SK-N-MC (cell line): ENCODE data around the gene MED23.

Source experiments
- DNase-seq: peaks from one replicate; pipeline ENCODE4 v3.0.0-alpha.2; 2011; ENCODE audit warnings: low read depth, low spot score
- H3K27ac ChIP-seq: fragments of 200-600 bp; sonication (generic); 2 replicates; pipeline ENCODE4 v1.5.1; 2016; ENCODE audit warnings: mixed run types
- H3K36me3 ChIP-seq: fragments of 200-600 bp; sonication (generic); 2 replicates; pipeline ENCODE4 v1.6.1; 2017; ENCODE audit warnings: antibody characterized with exemption, low read length, mixed read lengths; ENCODE audit not compliant: insufficient read depth
- H3K4me3 ChIP-seq: fragments of 200-600 bp; sonication (generic); 2 replicates; pipeline ENCODE4 v1.5.1; 2016
- H3K9ac ChIP-seq: fragments of 200-600 bp; sonication (generic); 2 replicates; pipeline ENCODE4 v1.8.0; 2017; ENCODE audit warnings: mixed run types, mixed read lengths; ENCODE audit not compliant: insufficient read length
- H3K9me3 ChIP-seq: fragments of 200-600 bp; sonication (generic); 2 replicates; pipeline ENCODE4 v1.6.1; 2017; ENCODE audit warnings: low read depth, mild to moderate bottlenecking, antibody characterized with exemption, low read length, moderate library complexity, mixed read lengths
- EZH2 ChIP-seq: fragments of 200-600 bp; sonication (generic); IDR thresholded peaks from one replicate; pipeline ENCODE4 v1.6.1; 2017; ENCODE audit warnings: antibody characterized with exemption
- FOXP2 ChIP-seq: optimal IDR thresholded peaks from 2 replicates; pipeline ENCODE3; 2011; ENCODE audit warnings: mild to moderate bottlenecking, moderate library complexity; ENCODE audit not compliant: insufficient read depth; ENCODE audit errors: extremely low read length, control extremely low read depth
- POLR2AphosphoS5 ChIP-seq: IDR thresholded peaks from 2 replicates; pipeline ENCODE4 v1.6.1; 2012; ENCODE audit warnings: mild to moderate bottlenecking, low read depth, low read length, borderline replicate concordance

Gene MED23

GRCh38 chr6:131597446-131597845, 30.6 kb downstream of the MED23 start:
- H3K9ac ChIP-seq, result no peak overlapping the region
- DNase-seq, result no peak
- TF ChIP-seq EZH2 (no peak), POLR2AphosphoS5 (no peak), FOXP2 (no peak)
- H3K27ac ChIP-seq, result no peak overlapping the region
- H3K4me3 ChIP-seq, result no peak overlapping the region
- peaks cover 90% of the 10 kb centered on the region for H3K36me3 ChIP-seq
- no peaks in the 10 kb centered on the region for H3K9me3 ChIP-seq

- H3K36me3 ChIP-seq, result peaks cover 84% of the 10 kb centered on the region
Measured at GRCh38 chr6:131594074-131594473, 34.0 kb downstream of the MED23 start.

GRCh38 chr6:131592935-131593334, 35.1 kb downstream of the MED23 start:
- TF ChIP-seq FOXP2 (no peak), EZH2 (no peak), POLR2AphosphoS5 (no peak)
- Histone ChIP-seq H3K9me3 (no peaks in the 10 kb centered on the region), H3K9ac (no peak overlapping the region), H3K4me3 (no peak overlapping the region), H3K36me3 (peaks cover 84% of the 10 kb centered on the region), H3K27ac (no peak overlapping the region)
- DNase-seq, result no peak

More at GRCh38 chr6:131594074-131594473, 34.0 kb downstream of the MED23 start:
- no peak overlapping the region for H3K9ac ChIP-seq
- H3K4me3 ChIP-seq, result no peak overlapping the region
- no peaks in the 10 kb centered on the region for H3K9me3 ChIP-seq
- no peak for DNase-seq
- TF ChIP-seq FOXP2, result no peak
- no peak for TF ChIP-seq POLR2AphosphoS5
- TF ChIP-seq EZH2, result no peak
- H3K27ac ChIP-seq, result no peak overlapping the region

- Histone ChIP-seq H3K27ac (no peak overlapping the region), H3K4me3 (no peak overlapping the region), H3K36me3 (peaks cover 87% of the 10 kb centered on the region), H3K9ac (no peak overlapping the region), H3K9me3 (no peaks in the 10 kb centered on the region)
- no peak for DNase-seq
- no peak for TF ChIP-seq EZH2
- no peak for TF ChIP-seq FOXP2
- no peak for TF ChIP-seq POLR2AphosphoS5
Measured at GRCh38 chr6:131588643-131589042, 39.4 kb downstream of the MED23 start.

- H3K4me3 ChIP-seq, result no peak overlapping the region
- no peak for DNase-seq
- peaks cover 89% of the 10 kb centered on the region for H3K36me3 ChIP-seq
- no peak overlapping the region for H3K27ac ChIP-seq
- H3K9me3 ChIP-seq, result no peaks in the 10 kb centered on the region
- TF ChIP-seq FOXP2, result no peak
- TF ChIP-seq EZH2, result no peak
- no peak for TF ChIP-seq POLR2AphosphoS5
- no peak overlapping the region for H3K9ac ChIP-seq
Measured at GRCh38 chr6:131587909-131588308, 40.1 kb downstream of the MED23 start.

- TF ChIP-seq FOXP2 (no peak), POLR2AphosphoS5 (no peak), EZH2 (no peak)
- no peaks in the 10 kb centered on the region for H3K9me3 ChIP-seq
Measured at GRCh38 chr6:131586543-131586942, 41.5 kb downstream of the MED23 start.

GRCh38 chr6:131581523-131581922, 46.5 kb downstream of the MED23 start:
- Histone ChIP-seq H3K9me3 (no peaks in the 10 kb centered on the region), H3K4me3 (no peak overlapping the region), H3K36me3 (peaks cover 78% of the 10 kb centered on the region), H3K9ac (no peak overlapping the region), H3K27ac (no peak overlapping the region)
- TF ChIP-seq POLR2AphosphoS5, result no peak
- TF ChIP-seq EZH2, result no peak
- no peak for TF ChIP-seq FOXP2
- no peak for DNase-seq

More at GRCh38 chr6:131586543-131586942, 41.5 kb downstream of the MED23 start:
- Histone ChIP-seq H3K27ac (no peak overlapping the region), H3K4me3 (no peak overlapping the region), H3K9ac (no peak overlapping the region), H3K36me3 (peaks cover 87% of the 10 kb centered on the region)
- no peak for DNase-seq

GRCh38 chr6:131575834-131576478, 52.1 kb downstream of the MED23 start:
- no peak for TF ChIP-seq FOXP2
- TF ChIP-seq EZH2, result no peak
- TF ChIP-seq POLR2AphosphoS5, result no peak
- Histone ChIP-seq H3K9me3 (no peaks in the 10 kb centered on the region), H3K36me3 (peaks cover 33% of the 10 kb centered on the region), H3K9ac (no peak overlapping the region), H3K4me3 (no peak overlapping the region), H3K27ac (no peak overlapping the region)
- no peak for DNase-seq

GRCh38 chr6:131574686-131575085, 53.4 kb downstream of the MED23 start:
- Histone ChIP-seq H3K9me3 (no peaks in the 10 kb centered on the region), H3K36me3 (peaks cover 20% of the 10 kb centered on the region), H3K27ac (no peak overlapping the region), H3K4me3 (no peak overlapping the region), H3K9ac (no peak overlapping the region)
- no peak for DNase-seq
- TF ChIP-seq FOXP2 (no peak), POLR2AphosphoS5 (no peak), EZH2 (no peak)
